HEK293 (cell line): ENCODE results near the gene NUP107.

ENCODE experiments used
- CTCF ChIA-PET: fragments of 350-600 bp; formaldehyde crosslinking; extraction: SDS; loops from one replicate; lab custom pipeline; 2021; ENCODE audit warnings: antibody characterized with exemption; lab: Yijun Ruan, JAX
- POLR2A ChIA-PET: fragments of 300-600 bp; formaldehyde crosslinking; extraction: SDS; loops from one replicate; lab custom pipeline; 2020; ENCODE audit warnings: antibody characterized with exemption, inconsistent platforms; lab: Yijun Ruan, JAX
- H3K27ac ChIP-seq: fragments of 200-500 bp; sonication (Bioruptor generic); 2 replicates; pipeline ENCODE4 v1.5.1; 2014; ENCODE audit warnings: low read depth, low read length, control low read depth, inconsistent platforms; ENCODE audit errors: extremely low read depth
- H3K36me3 ChIP-seq, 2 experiments: fragments of 200-500 bp in 1 of 2; sonication (Bioruptor generic) in 1 of 2; 1 replicate in 1 of 2; 2 replicates in 1 of 2; pipeline ENCODE4 v1.5.1; 2014 to 2017; ENCODE audit warnings: inconsistent platforms in 2 of 2, low read length in 2 of 2; ENCODE audit not compliant: control insufficient read depth in 2 of 2, insufficient read depth in 1 of 2
- H3K4me1 ChIP-seq: fragments of 200-500 bp; sonication (Bioruptor generic); 2 replicates; pipeline ENCODE4 v1.5.1; 2014; ENCODE audit warnings: mild to moderate bottlenecking, low read length, inconsistent platforms; ENCODE audit not compliant: control insufficient read depth, insufficient read depth
- H3K4me3 ChIP-seq: 2 replicates; pipeline ENCODE4 v1.5.1; 2011; ENCODE audit warnings: low read depth, mild to moderate bottlenecking, control low read depth, low read length, moderate library complexity
- H3K9me3 ChIP-seq: fragments of 200-500 bp; sonication (Bioruptor generic); 2 replicates; pipeline ENCODE4 v1.5.1; 2014; ENCODE audit warnings: low read depth, low read length, inconsistent platforms; ENCODE audit not compliant: control insufficient read depth, insufficient read depth
- AEBP2 ChIP-seq: fragments of 450-650 bp; formaldehyde crosslinking; IDR thresholded peaks from 2 replicates; pipeline ENCODE4 v1.5.1; 2016; ENCODE audit warnings: missing biosample characterization, missing genetic modification characterization, borderline replicate concordance
- BCL6B ChIP-seq: fragments of 450-650 bp; formaldehyde crosslinking; IDR thresholded peaks from 2 replicates; pipeline ENCODE4 v1.5.1; 2017; ENCODE audit warnings: missing biosample characterization, missing genetic modification characterization
- SP2 ChIP-seq: fragments of 450-650 bp; formaldehyde crosslinking; IDR thresholded peaks from 2 replicates; pipeline ENCODE4 v1.5.1; 2016; ENCODE audit warnings: missing biosample characterization, missing genetic modification characterization
- ZBTB49 ChIP-seq: fragments of 450-650 bp; formaldehyde crosslinking; IDR thresholded peaks from 2 replicates; pipeline ENCODE4 v1.5.1; 2016; ENCODE audit warnings: missing biosample characterization, missing genetic modification characterization, low read depth
- ZFP69B ChIP-seq: fragments of 450-650 bp; formaldehyde crosslinking; IDR thresholded peaks from 2 replicates; pipeline ENCODE4 v1.5.1; 2016; ENCODE audit warnings: missing biosample characterization, missing genetic modification characterization
- ZNF138 ChIP-seq: fragments of 450-650 bp; formaldehyde crosslinking; IDR thresholded peaks from 2 replicates; pipeline ENCODE4 v1.5.1; 2016; ENCODE audit warnings: missing biosample characterization, missing genetic modification characterization, borderline replicate concordance
- ZNF335 ChIP-seq: fragments of 450-650 bp; formaldehyde crosslinking; conservative IDR thresholded peaks from 2 replicates; pipeline ENCODE4 v1.5.1; 2016; ENCODE audit warnings: missing biosample characterization, missing genetic modification characterization
- ZNF394 ChIP-seq: fragments of 450-650 bp; formaldehyde crosslinking; IDR thresholded peaks from 2 replicates; pipeline ENCODE4 v1.5.1; 2016; ENCODE audit warnings: missing biosample characterization, missing genetic modification characterization, mild to moderate bottlenecking, moderate library complexity, borderline replicate concordance
- ZNF48 ChIP-seq: fragments of 450-650 bp; formaldehyde crosslinking; IDR thresholded peaks from 2 replicates; pipeline ENCODE4 v1.5.1; 2016; ENCODE audit warnings: missing biosample characterization, missing genetic modification characterization
- ZNF518A ChIP-seq: fragments of 450-650 bp; formaldehyde crosslinking; conservative IDR thresholded peaks from 2 replicates; pipeline ENCODE4 v1.5.1; 2016; ENCODE audit warnings: low read depth, missing biosample characterization, missing genetic modification characterization
- ZNF529 ChIP-seq: fragments of 450-650 bp; formaldehyde crosslinking; IDR thresholded peaks from 2 replicates; pipeline ENCODE4 v1.5.1; 2017; ENCODE audit warnings: missing genetic modification characterization, missing biosample characterization; ENCODE audit not compliant: insufficient replicate concordance
- ZNF530 ChIP-seq: fragments of 450-650 bp; formaldehyde crosslinking; IDR thresholded peaks from 2 replicates; pipeline ENCODE4 v1.5.1; 2016; ENCODE audit warnings: low read depth, missing biosample characterization, missing genetic modification characterization
- ZNF549 ChIP-seq: fragments of 450-650 bp; IDR thresholded peaks from 2 replicates; pipeline ENCODE4 v1.5.1; 2018; ENCODE audit warnings: missing biosample characterization, missing genetic modification characterization, mild to moderate bottlenecking, inconsistent platforms, moderate library complexity
- ZNF560 ChIP-seq: fragments of 450-650 bp; formaldehyde crosslinking; IDR thresholded peaks from 2 replicates; pipeline ENCODE4 v1.5.1; 2017; ENCODE audit warnings: missing biosample characterization, missing genetic modification characterization, borderline replicate concordance
- ZNF561 ChIP-seq: fragments of 450-650 bp; IDR thresholded peaks from 2 replicates; pipeline ENCODE4 v1.5.1; 2018; ENCODE audit warnings: missing biosample characterization, missing genetic modification characterization, borderline replicate concordance
- ZNF580 ChIP-seq: fragments of 450-650 bp; formaldehyde crosslinking; IDR thresholded peaks from 2 replicates; pipeline ENCODE4 v1.5.1; 2016; ENCODE audit warnings: missing biosample characterization, missing genetic modification characterization
- ZNF777 ChIP-seq: fragments of 450-650 bp; formaldehyde crosslinking; IDR thresholded peaks from 2 replicates; pipeline ENCODE4 v1.5.1; 2017; ENCODE audit warnings: missing biosample characterization, missing genetic modification characterization, borderline replicate concordance
- ZSCAN16 ChIP-seq: fragments of 450-650 bp; formaldehyde crosslinking; IDR thresholded peaks from 2 replicates; pipeline ENCODE4 v1.5.1; 2016; ENCODE audit warnings: missing biosample characterization, missing genetic modification characterization
- ZSCAN30 ChIP-seq: fragments of 450-650 bp; IDR thresholded peaks from 2 replicates; pipeline ENCODE4 v1.5.1; 2018; ENCODE audit warnings: missing biosample characterization, mild to moderate bottlenecking, missing genetic modification characterization, moderate library complexity
- TF ChIP-seq, protein P1 (sequence below): fragments of 450-650 bp; formaldehyde crosslinking; IDR thresholded peaks from 2 replicates; pipeline ENCODE4 v1.5.1; 2016; ENCODE audit warnings: missing biosample characterization, missing genetic modification characterization

Gene NUP107

GRCh38 chr12:68686262-68686594, 550 bp upstream of the NUP107 start:
- H3K27ac ChIP-seq: peak overlapping the region; percentile 55
- TF ChIP-seq ZNF777 (tag by site-specific recombination) (peak; percentile 93), ZFP69B (tag by site-specific recombination) (no peak)
- TF ChIP-seq, all 188 proteins: peak for 1
- Histone ChIP-seq H3K4me3 (peak overlapping the region; percentile 96), H3K36me3 (peaks cover 14 to 19% of the 10 kb centered on the region in 2 experiments), H3K4me1 (peaks cover 7% of the 10 kb centered on the region; the same call in 1 of the 2 replicates), H3K9me3 (no peaks in the 10 kb centered on the region)
- ChIA-PET POLR2A (interaction anchor here (1.2 kb wide), 1 partner anchor 10 kb away, joined by 5 read pairs; no protein-coding TSS in a partner anchor), CTCF (no interaction called here)

GRCh38 chr12:68695454-68695853, 8.7 kb downstream of the NUP107 start:
- TF ChIP-seq ZNF394 (tag by site-specific recombination): no peak
- TF ChIP-seq BCL6B (tag by site-specific recombination): no peak
- TF ChIP-seq, protein P1, sequence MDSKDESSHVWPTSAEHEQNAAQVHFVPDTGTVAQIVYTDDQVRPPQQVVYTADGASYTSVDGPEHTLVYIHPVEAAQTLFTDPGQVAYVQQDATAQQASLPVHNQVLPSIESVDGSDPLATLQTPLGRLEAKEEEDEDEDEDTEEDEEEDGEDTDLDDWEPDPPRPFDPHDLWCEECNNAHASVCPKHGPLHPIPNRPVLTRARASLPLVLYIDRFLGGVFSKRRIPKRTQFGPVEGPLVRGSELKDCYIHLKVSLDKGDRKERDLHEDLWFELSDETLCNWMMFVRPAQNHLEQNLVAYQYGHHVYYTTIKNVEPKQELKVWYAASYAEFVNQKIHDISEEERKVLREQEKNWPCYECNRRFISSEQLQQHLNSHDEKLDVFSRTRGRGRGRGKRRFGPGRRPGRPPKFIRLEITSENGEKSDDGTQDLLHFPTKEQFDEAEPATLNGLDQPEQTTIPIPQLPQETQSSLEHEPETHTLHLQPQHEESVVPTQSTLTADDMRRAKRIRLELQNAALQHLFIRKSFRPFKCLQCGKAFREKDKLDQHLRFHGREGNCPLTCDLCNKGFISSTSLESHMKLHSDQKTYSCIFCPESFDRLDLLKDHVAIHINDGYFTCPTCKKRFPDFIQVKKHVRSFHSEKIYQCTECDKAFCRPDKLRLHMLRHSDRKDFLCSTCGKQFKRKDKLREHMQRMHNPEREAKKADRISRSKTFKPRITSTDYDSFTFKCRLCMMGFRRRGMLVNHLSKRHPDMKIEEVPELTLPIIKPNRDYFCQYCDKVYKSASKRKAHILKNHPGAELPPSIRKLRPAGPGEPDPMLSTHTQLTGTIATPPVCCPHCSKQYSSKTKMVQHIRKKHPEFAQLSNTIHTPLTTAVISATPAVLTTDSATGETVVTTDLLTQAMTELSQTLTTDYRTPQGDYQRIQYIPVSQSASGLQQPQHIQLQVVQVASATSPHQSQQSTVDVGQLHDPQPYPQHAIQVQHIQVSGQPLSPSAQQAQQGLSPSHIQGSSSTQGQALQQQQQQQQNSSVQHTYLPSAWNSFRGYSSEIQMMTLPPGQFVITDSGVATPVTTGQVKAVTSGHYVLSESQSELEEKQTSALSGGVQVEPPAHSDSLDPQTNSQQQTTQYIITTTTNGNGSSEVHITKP (tag by site-specific recombination): no peak
- TF ChIP-seq ZNF549 (tag by site-specific recombination): no peak
- no peak for TF ChIP-seq ZBTB49 (tag by site-specific recombination)
- no peak for TF ChIP-seq ZNF138
- TF ChIP-seq ZNF580 (tag by site-specific recombination): no peak
- TF ChIP-seq ZNF561 (tag by site-specific recombination): no peak
- no peak for TF ChIP-seq ZNF335 (tag by site-specific recombination)
- no peak for TF ChIP-seq ZNF530 (tag by site-specific recombination)
- no peak for TF ChIP-seq ZNF48 (tag by site-specific recombination)
- TF ChIP-seq ZSCAN16: no peak
- TF ChIP-seq ZNF560 (tag by site-specific recombination): no peak
- no peak for TF ChIP-seq AEBP2 (tag by site-specific recombination)
- TF ChIP-seq ZNF518A (tag by site-specific recombination): no peak
- TF ChIP-seq ZSCAN30: no peak
- TF ChIP-seq SP2 (tag by site-specific recombination): no peak
- no peak for TF ChIP-seq ZNF529 (tag by site-specific recombination)
- no peaks in the 10 kb centered on the region for H3K4me1 ChIP-seq
- H3K9me3 ChIP-seq: no peaks in the 10 kb centered on the region
- H3K27ac ChIP-seq: no peak overlapping the region
- peaks cover 89 to 90% of the 10 kb centered on the region in 2 experiments for H3K36me3 ChIP-seq
- H3K4me3 ChIP-seq: no peak overlapping the region
- ChIA-PET CTCF (no interaction called here), POLR2A (no interaction called here)
